NCI-H1694 treated with DMSO at 0.1 percent for 48 hours (cell line): ENCODE data around the gene TNFRSF21.
"Not testable (repeated sequence)": the region's sequence is repeated elsewhere in the genome, so short reads cannot be mapped to it uniquely, and the experiment has no call there.

Experiments used
- DNase-seq: peaks from one replicate; lab custom pipeline; 2025; lab: John Stamatoyannopoulos, UW

TNFRSF21 gene

DNA sequence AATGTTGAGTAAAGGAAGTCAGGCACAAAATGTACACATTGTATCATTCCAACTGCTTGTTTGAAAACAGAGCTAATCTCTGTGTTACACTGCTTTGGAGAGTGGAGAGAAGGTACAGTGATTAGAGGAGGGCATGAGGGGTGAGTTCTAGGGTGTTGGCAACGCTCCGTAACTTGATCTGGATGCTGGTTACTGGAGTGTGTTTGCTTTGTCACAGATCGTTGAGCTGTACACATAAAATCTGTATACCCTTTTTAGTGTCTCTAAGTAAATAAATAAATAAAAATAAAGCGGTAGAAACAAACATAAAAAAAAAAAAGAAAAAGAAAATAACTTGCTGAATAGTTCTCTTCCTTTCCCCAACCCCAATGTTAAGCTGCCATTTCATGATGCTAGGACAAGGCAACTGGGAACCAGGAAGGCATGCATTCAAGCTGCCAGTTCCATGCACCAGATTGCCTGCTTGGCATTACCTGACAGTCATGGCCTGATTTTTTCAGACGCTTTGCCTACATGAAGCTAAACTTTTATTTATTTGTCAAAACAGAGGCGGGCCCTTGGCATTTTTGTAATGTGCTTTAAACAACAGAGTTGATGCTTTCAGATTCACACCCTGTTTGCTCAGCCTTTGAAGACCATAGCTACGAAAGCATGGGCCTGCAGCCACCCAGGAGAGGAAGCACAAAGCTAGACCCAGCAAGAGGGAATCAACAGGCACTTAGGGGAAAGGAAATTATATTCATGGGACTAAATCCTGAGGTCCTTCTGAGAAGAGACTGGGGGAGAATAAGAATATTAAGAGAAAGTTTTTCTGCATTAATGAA lies 21.2 kb downstream of the TNFRSF21 start:
- DNase-seq: no peak

GRCh38 chr6:47286301-47286700 lies 23.4 kb downstream of the TNFRSF21 start:
- DNase-seq: no peak

GRCh38 chr6:47283993-47284392 lies 25.7 kb downstream of the TNFRSF21 start:
- no peak for DNase-seq

DNA sequence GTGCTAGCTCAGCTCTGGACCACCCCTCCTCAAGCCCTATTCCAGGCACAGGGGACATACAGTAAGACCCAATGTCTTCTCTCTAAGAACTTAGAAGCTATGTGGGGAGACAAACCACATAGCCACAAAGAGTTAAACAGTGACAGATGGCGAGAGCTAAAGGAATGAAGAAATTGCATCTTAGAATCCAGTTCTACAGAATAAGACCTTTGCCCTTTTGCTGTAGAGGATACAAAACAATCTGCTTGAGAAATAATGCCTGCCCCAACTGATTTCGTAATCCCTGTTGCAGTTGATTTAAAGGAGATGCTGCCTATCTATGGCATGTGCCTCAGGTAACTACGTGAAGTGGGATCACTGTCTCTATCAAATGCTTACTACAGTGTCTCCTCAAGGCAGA lies 31.2 kb downstream of the TNFRSF21 start:
- DNase-seq: no peak

DNA sequence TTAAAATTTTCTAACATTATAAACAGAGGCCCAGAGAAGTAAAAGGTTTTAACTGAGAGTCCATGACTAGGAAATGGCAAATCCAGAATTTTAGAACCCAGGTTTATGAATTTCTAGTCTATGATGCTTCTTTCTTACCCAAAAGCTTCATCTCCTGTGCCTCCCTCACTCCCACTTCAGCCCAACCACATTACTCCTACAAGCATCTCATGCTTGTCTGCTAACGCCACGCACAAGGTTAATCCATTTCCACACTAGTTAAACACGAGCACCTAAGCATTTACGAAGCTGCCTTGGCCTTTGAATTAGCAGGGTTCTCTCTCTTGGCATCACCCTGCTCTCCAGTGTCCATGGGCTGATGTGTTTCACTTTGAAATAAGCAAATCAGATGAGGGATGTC lies 32.0 kb downstream of the TNFRSF21 start:
- DNase-seq: no peak

DNA sequence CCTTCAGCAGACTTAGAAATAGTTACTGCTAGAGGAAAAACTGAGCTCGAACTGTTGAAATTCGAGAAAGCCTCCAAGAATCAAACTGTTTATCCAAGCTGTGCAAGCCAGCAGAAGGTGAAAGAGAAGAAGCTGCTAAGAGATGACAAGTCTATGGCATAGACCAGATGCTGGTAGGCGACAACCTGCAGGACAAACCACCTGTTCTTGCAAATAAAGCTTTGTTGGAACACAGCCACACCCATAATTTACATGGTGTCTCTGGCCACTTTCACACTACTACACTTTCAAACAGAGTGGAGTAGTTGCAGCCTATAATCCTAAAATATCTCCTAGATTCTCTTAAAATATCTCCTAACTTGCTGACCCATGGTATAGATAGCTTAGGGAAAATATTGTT lies 33.3 kb downstream of the TNFRSF21 start:
- no peak for DNase-seq

DNA sequence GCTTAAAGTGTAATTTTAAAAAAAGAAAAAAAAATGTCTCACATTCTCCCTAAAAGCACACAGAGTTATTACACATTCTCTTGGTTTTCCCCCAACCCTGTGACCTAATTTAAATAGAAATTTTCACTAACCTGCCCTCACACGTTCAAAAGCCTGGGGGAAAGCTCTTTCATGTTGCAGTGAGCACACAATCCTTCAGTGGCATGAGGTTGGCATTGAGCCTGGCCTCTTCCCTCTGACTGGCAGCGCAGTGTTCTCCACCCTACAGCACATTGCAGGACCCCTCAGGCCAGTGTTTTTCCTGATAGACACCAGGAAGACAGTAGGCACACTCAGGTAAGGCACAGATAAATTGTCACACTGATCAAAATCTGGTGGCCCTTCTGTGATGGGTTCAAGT lies 34.1 kb downstream of the TNFRSF21 start:
- DNase-seq: no peak

DNA sequence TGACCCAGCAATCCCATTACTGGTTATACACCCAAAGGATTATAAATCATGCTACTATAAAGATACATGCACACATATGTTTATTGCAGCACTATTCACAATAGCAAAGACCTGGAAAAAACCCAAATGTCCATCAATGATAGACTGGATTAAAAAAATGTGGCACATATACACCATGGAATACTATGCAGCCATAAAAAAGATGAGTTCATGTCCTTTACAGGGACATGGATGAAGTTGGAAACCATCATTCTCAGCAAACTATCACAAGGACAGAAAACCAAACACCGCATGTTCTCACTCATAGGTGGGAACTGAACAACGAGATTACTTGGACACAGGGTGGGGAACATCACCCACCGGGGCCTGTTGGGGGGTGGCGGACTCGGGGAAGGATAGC lies 34.6 kb downstream of the TNFRSF21 start:
- DNase-seq: not testable (repeated sequence)

DNA sequence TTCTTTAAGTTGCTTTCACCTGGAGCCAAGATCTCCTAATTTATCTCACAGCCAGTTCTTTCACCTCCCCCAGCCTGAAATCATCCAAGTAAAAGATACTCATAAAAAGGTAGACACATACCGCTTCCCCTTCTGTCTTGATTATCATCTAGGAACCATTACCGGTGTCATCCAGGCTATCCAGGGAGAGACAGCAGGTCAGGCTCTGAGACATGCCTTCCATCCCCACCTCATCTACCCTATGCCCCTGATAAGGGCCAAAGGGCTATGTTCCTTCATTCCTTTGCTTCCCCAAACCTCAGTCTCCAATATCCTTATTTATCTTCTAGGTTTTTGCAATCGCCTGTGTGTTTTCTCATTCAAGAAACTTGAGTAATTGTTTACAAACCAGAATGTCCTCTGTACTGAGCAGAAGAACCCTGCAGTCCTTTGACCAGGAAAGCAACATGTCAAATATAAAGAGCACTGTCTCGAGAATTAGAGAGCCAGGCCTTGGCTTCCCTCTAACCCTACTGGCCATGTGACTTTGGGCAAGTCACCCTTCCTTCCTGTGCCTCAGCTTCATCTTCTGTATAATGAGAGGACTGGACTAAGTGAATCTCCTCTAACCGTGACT lies 41.0 kb downstream of the TNFRSF21 start:
- no peak for DNase-seq

DNA sequence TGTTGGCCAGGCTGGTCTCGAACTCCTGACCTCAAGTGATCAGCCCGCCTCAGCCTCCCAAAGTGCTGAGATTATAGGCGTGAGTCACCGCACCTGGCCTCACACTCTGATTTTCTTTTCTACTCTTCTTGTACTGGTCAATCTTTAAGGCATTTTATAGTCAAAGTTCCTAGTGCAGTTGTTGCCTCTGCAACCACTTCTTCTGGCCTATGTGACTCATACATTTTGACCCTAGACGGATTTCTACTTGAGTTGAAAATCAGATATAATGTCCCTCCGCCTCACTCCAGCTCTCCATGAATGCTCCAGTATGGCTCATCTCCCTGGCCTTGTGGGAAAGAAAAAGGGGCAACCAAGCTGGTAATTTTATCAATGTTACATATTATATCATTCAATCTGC lies 42.4 kb downstream of the TNFRSF21 start:
- DNase-seq: no peak

DNA sequence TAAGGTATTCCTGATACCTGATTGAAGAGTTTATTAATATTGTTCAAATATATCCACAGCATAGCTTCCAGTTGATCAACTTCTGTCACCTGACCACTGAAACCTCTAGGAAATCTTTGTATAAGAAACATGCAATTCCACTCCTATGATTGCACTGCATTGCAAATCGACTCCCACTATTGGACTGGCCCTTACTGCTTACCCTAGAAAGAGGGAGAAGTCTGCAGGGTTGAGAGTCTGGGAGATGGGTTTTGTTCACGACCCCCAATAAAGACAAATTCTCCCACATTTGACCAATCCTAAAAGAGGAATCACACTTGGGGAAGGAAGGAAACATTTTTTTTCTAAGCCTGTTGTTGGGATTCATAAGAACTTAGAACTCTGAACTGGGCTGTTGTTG lies 43.7 kb downstream of the TNFRSF21 start:
- no peak for DNase-seq

GRCh38 chr6:47264775-47265184 lies 44.9 kb downstream of the TNFRSF21 start:
- no peak for DNase-seq

GRCh38 chr6:47263268-47263667 lies 46.4 kb downstream of the TNFRSF21 start:
- DNase-seq: no peak

DNA sequence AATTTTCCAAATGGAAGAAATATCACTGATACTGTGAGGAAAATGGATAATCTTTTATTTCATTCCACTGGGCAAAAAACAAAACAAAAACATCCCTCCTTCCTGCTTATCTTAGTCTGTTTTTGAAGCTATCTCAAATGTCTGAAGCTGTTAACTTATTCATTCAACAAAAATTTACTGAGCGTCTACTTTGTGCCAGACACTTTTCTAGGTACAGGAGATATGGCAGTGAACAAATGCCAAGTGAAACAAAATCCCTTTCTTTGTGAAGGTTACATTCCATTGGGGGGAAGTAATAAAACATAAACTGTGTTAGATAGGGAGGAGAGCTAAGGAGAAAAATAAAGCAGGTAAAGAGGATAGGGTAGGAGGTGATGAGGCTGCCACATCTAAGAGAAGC lies 47.5 kb downstream of the TNFRSF21 start:
- DNase-seq: no peak

GRCh38 chr6:47261191-47261590 lies 48.5 kb downstream of the TNFRSF21 start:
- DNase-seq: no peak

- DNase-seq: no peak
These were observed 49.7 kb downstream of the TNFRSF21 start for GRCh38 chr6:47260021-47260420.

- no peak for DNase-seq
These were observed 50.9 kb downstream of the TNFRSF21 start for GRCh38 chr6:47258724-47259347.

- no peak for DNase-seq
These were observed 52.5 kb downstream of the TNFRSF21 start for GRCh38 chr6:47256981-47257730.

- no peak for DNase-seq
These were observed 53.3 kb downstream of the TNFRSF21 start for GRCh38 chr6:47256361-47256760.

DNA sequence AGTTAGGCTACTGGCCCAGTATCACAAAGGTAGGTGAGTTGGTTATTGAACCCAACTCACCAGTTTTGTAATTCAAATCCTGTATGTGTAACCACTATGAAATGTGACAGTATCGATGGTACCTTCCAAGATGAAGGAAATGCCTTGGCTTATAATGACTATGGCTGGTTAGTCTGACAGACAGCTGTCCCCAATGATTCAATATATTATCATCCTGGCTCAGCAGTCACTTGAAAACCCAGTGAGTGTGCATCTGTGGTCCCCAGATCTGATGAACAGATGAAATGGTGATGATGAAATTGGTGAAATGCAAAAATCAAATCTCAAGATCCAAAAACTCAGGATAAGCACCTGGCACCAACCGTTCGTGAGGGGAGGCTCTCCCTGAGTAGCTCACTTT lies 54.8 kb downstream of the TNFRSF21 start:
- DNase-seq: no peak

DNA sequence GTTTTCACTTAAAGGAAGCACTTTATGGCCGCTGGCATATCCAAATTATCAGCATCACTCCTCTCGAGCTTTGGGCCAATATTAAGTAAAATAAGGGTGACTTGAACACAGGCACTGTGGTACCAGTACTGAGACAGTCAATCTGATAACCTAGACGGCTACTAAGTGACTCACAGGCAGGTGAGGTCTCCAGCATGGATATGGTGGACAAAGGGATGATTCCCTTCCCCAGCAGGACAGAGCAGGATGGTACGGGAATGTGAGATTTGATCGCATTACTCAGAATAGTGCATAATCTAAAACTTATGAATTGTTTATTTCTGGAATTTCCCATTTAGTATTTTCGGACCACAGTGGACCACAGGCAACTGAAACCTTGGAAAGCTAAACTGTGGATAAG lies 55.7 kb downstream of the TNFRSF21 start:
- DNase-seq: no peak

DNA sequence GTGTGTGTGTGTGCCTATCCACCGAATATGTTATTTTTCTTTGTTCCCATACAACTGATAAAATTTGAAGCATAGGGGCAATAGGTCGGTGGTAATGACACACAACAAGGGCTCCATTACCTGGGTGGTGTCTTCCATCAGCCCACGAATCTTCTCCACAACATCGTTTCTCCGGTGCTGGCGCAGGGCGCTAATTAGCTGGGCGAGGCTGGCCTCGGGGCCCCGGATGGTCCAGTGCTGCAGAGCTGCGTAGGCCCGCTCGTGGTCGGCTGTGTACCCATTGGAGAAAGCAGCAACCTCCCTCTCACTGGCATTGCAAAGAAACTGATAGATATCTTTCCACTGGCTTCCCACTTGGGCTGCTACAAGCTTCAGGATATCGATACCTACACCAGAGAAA lies 56.6 kb downstream of the TNFRSF21 start:
- no peak for DNase-seq

DNA sequence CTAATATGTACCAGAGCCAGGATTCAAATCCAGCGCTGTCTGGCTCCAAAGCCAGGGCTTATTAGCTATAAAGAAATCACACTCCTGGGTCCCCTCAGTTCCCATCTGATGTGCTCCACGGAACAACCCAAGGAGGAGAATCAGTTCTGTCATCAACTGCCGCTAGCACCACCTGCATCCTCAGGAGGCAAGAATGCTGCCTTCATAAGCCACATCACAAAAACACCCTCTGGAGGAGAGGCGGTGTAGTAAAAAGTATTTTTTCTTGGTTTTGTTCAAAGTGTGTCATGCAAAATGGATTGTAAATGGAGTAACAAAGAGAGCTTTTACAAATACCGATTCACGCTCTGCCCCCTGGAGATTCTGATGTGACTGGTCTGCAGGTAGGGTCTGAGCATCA lies 57.1 kb downstream of the TNFRSF21 start:
- DNase-seq: no peak
